ENCODE data around the gene MAP3K2. TPM values are rescaled to one million over a fixed set of nuclear protein-coding genes. Genes with fewer than 3 reads are reported as not detected.

Gene MAP3K2
- total RNA-seq, 1 donor from 2014 or later = 79.5 TPM

DNA sequence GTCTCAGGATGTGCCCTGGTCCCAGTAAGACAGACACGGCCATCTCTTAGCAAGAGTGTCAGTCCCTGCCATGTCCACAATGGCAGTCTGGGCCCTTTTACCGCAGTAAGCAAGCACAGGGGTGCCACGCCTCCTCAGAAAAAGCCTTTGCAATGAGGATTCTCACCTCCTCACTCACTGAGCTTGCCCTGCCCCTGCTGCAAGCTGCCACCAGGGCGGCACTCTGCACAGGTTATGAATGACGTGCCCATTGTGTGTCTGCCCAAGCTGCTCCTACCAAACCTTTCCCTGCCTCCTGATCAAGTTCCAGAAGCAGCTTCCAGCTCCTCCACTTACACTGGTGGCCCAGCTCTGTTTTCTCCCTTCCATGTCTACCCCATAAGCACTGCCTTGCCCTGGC lies 117.1 kb downstream of the MAP3K2 start:
- H3K4me1 Mint-ChIP-seq (ENCODE audit: low read depth) = no peaks in the 10 kb centered on the region
- no peak overlapping the region for H3K4me3 Mint-ChIP-seq (ENCODE audit: unreplicated experiment)
- H3K27me3 Mint-ChIP-seq (ENCODE audit: low read depth) = no peaks in the 10 kb centered on the region
- H3K27ac Mint-ChIP-seq (ENCODE audit: unreplicated experiment) = no peak overlapping the region
- TF ChIP-seq, protein P1, sequence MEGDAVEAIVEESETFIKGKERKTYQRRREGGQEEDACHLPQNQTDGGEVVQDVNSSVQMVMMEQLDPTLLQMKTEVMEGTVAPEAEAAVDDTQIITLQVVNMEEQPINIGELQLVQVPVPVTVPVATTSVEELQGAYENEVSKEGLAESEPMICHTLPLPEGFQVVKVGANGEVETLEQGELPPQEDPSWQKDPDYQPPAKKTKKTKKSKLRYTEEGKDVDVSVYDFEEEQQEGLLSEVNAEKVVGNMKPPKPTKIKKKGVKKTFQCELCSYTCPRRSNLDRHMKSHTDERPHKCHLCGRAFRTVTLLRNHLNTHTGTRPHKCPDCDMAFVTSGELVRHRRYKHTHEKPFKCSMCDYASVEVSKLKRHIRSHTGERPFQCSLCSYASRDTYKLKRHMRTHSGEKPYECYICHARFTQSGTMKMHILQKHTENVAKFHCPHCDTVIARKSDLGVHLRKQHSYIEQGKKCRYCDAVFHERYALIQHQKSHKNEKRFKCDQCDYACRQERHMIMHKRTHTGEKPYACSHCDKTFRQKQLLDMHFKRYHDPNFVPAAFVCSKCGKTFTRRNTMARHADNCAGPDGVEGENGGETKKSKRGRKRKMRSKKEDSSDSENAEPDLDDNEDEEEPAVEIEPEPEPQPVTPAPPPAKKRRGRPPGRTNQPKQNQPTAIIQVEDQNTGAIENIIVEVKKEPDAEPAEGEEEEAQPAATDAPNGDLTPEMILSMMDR (IDR thresholded peaks at IDR 0.05) = peak; percentile 27
- peaks cover 12% of the 10 kb centered on the region for H3K9me3 Mint-ChIP-seq (ENCODE audit: low read depth)
- no peak for DNase-seq (ENCODE audit: low spot score)
- peaks cover 57% of the 10 kb centered on the region for H3K36me3 Mint-ChIP-seq (ENCODE audit: low read depth)

DNA sequence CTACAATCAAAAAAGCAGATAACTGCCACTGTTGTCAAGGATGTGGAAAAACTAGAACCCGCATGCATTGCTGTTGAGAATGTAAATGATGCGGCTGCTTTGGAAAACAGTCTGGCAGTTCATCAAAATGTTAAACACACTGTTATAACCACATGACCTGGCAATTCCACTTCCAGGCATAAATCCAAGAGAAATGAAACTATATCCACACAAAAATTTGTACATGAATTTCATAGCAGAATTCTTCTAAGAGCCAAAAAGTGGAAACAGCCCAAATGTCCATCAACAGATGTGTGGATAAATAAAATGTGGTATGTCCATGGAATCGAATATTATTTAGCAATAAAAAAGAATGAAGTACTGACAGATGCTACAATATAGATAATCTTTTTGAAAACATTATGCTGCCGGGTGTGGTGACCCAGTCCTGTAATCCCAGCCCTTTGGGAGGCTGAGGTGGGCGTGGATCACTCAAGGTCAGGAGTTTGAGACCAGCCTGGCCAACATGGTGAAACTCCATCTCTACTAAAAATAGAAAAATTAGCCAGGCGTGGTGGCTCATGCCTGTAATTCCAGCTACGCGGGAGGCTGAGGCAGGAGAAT lies 125.9 kb downstream of the MAP3K2 start:
- Mint-ChIP-seq H3K4me3 (ENCODE audit: unreplicated experiment) (no peak overlapping the region), H3K27ac (ENCODE audit: unreplicated experiment) (peak overlapping the region; percentile 45), H3K9me3 (ENCODE audit: low read depth) (peaks cover 29% of the 10 kb centered on the region), H3K4me1 (ENCODE audit: low read depth) (peaks cover 8% of the 10 kb centered on the region), H3K27me3 (ENCODE audit: low read depth) (no peaks in the 10 kb centered on the region), H3K36me3 (ENCODE audit: low read depth) (peaks cover 54% of the 10 kb centered on the region)
- TF ChIP-seq, protein P1 (IDR thresholded peaks at IDR 0.05) = no peak
- DNase-seq (ENCODE audit: low spot score) = no peak

DNA sequence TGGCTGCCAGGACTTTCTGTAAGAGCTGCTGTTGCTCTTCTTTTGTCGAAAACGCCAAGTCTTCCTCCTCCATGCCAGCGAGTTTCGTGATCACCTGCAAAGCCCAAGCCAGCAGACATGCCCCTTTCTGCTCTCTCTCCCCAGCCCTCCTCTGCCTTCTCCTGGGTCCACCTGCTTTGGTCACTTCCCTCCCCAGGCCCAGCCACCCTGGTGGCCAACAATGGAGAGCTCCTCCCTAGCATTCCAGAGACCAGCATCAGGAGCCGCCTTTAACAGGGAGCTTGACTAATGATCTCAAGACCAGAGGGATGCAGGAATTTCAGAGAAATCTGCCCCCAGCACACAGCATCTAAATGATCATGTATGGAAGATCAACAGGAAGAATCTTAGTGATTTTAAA lies 128.4 kb downstream of the MAP3K2 start:
- Mint-ChIP-seq H3K4me1 (ENCODE audit: low read depth) (peaks cover 20% of the 10 kb centered on the region), H3K9me3 (ENCODE audit: low read depth) (peaks cover 19% of the 10 kb centered on the region), H3K27me3 (ENCODE audit: low read depth) (no peaks in the 10 kb centered on the region), H3K36me3 (ENCODE audit: low read depth) (peaks cover 45% of the 10 kb centered on the region), H3K4me3 (ENCODE audit: unreplicated experiment) (no peak overlapping the region), H3K27ac (ENCODE audit: unreplicated experiment) (no peak overlapping the region)
- DNase-seq (ENCODE audit: low spot score) = no peak
- TF ChIP-seq, protein P1 (IDR thresholded peaks at IDR 0.05) = no peak

DNA sequence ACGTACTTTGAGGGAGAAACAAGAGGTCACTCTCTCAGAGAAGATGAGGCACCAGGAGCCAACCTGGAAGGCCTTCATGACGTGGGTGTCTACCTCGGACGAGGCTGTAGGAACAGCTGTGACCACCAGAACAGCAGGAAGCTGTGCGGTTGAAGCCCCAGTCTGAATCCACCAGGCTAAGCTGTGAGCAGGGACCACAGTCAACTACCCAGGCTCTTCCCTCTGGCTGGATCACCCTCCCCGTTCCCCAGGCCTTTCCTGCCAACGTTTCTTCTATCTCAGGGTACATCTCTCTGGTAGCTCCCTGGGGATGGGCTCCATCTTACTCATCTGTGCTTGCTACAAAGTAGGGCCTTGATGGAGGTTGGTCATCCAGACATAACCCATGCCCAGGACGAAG lies 130.9 kb downstream of the MAP3K2 start:
- no peaks in the 10 kb centered on the region for H3K27me3 Mint-ChIP-seq (ENCODE audit: low read depth)
- H3K4me1 Mint-ChIP-seq (ENCODE audit: low read depth) = peaks cover 19% of the 10 kb centered on the region
- H3K9me3 Mint-ChIP-seq (ENCODE audit: low read depth) = peaks cover 4% of the 10 kb centered on the region
- no peak overlapping the region for H3K4me3 Mint-ChIP-seq (ENCODE audit: unreplicated experiment)
- peaks cover 35% of the 10 kb centered on the region for H3K36me3 Mint-ChIP-seq (ENCODE audit: low read depth)
- no peak for DNase-seq (ENCODE audit: low spot score)
- TF ChIP-seq, protein P1 (IDR thresholded peaks at IDR 0.05) = no peak
- no peak overlapping the region for H3K27ac Mint-ChIP-seq (ENCODE audit: unreplicated experiment)

DNA sequence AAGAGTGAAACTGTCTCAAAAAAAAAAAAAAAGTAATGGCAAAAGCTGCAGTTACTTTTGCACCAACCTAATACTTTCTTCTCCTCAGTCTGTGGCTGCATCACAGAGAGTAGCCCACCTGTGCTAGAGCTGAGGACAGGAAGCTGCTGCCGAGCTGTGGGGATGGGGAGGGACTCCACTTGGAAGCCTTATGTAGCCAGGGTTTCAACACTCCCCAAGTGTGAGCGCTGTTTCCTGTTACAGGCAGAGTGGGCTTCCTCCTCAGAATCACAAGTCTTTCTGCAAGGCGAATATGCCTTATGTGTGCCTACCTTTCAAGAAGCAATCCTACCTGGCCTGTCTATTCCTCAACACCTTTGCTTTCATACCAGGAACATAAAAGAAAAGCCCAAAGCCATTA lies 131.4 kb downstream of the MAP3K2 start:
- no peak for DNase-seq (ENCODE audit: low spot score)
- Mint-ChIP-seq H3K27ac (ENCODE audit: unreplicated experiment) (no peak overlapping the region), H3K9me3 (ENCODE audit: low read depth) (no peaks in the 10 kb centered on the region), H3K36me3 (ENCODE audit: low read depth) (peaks cover 30% of the 10 kb centered on the region), H3K4me3 (ENCODE audit: unreplicated experiment) (no peak overlapping the region), H3K27me3 (ENCODE audit: low read depth) (no peaks in the 10 kb centered on the region), H3K4me1 (ENCODE audit: low read depth) (peaks cover 17% of the 10 kb centered on the region)
- TF ChIP-seq, protein P1 (IDR thresholded peaks at IDR 0.05) = no peak

All from chondrocyte (in vitro differentiated cells).